ENCODE measurements around the gene MYH9. TPM values are rescaled to one million over a fixed set of nuclear protein-coding genes. Genes with fewer than 3 reads are reported as not detected.
A peak's percentile ranks its signal among the peaks of the same experiment; 100 is the strongest.

The MYH9 gene
- total RNA-seq, 4 donors from 2014 or later, result 216 to 339 (median 246) TPM

DNA sequence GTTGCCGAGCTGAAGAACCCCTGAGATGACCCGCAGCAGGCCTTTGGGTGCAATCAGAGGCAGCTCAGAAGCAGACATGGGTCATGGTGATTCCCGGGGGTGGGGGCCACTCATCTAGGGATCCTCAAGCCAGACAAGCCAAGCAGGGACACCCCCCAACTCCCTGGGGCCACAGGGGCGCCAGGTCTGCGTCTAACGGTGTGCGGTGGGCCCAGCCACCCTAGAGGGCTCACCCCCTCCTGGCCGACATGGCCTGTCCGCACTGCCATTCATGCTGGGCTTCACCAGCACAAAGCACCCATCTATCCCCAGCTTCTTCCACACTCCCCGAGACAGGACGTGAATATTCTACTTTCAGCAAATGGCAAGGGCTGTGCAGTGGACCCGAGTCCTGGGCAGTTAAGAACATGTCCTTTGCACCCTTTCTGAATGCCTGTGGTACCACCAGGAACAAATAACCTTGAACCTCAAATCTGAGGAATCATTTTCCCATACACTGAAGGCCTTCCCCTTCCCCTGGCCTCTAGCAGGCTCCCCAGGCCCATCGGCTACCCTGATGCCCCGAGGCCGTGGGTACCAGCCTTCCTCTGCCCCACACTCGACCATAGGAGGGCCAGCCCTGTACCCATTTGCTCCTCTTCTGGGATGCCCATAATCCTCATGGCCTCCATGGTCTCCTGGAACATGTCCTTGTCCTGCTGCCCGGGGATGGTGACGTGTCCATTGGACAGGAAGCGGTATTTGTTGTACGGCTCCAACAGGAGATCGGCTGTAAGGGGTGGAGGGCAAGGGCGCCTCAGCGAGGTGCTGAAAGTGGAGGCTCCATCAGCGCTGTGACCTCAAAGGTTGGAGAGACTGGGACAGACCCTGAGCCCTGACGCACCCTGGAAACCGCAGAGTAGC lies 67.9 kb downstream of the MYH9 start:
- TF ChIP-seq POLR2A (IDR thresholded peaks at IDR 0.05), result no peak
- TF ChIP-seq, protein P1, sequence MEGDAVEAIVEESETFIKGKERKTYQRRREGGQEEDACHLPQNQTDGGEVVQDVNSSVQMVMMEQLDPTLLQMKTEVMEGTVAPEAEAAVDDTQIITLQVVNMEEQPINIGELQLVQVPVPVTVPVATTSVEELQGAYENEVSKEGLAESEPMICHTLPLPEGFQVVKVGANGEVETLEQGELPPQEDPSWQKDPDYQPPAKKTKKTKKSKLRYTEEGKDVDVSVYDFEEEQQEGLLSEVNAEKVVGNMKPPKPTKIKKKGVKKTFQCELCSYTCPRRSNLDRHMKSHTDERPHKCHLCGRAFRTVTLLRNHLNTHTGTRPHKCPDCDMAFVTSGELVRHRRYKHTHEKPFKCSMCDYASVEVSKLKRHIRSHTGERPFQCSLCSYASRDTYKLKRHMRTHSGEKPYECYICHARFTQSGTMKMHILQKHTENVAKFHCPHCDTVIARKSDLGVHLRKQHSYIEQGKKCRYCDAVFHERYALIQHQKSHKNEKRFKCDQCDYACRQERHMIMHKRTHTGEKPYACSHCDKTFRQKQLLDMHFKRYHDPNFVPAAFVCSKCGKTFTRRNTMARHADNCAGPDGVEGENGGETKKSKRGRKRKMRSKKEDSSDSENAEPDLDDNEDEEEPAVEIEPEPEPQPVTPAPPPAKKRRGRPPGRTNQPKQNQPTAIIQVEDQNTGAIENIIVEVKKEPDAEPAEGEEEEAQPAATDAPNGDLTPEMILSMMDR (IDR thresholded peaks at IDR 0.05), result no peak
- Histone ChIP-seq H3K9me3 (no peaks in the 10 kb centered on the region), H3K4me3 (no peak overlapping the region), H3K4me1 (peaks cover 15 to 64% (median 28%) of the 10 kb centered on the region in 3 donors), H3K27ac (peak overlapping the region; percentile 37 to 100 (median 98)), H3K36me3 (peaks cover 55 to 100% (median 60%) of the 10 kb centered on the region in 3 donors), H3K27me3 (no peaks in the 10 kb centered on the region)
- intact Hi-C loops (cut with DNase I), result no loop called here
- WGBS, 2 donors, result 90 to 92% methylated on average over 5 to 14 of the region's 26 CpGs
- no peak for DNase-seq

DNA sequence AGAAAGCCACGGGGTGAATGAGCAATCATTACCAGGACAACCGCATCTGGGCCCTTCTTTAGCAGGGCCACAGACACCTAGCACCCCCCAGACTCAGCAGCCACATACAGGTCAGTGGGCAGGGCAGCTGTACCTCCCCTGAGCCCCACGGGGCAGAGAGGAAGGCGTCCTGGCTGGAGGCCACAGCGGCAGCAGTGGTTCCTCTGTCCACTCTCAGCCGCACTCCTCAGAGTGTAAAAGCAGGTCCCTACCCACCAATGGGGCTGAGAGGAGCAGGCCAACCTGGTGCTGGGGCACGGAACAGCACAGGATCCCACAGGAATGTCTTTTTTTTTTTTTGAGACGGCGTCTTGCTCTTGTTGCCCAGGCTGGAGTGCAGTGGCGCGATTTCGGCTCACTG lies 69.3 kb downstream of the MYH9 start:
- peaks cover 1 to 50% (median 13%) of the 10 kb centered on the region in 3 donors for H3K4me1 ChIP-seq
- intact Hi-C loops (cut with DNase I), result no loop called here
- H3K4me3 ChIP-seq, result no peak overlapping the region
- no peak for DNase-seq
- H3K27ac ChIP-seq, result peak overlapping the region; percentile 57 to 100 (median 98)
- no peaks in the 10 kb centered on the region for H3K9me3 ChIP-seq
- TF ChIP-seq POLR2A (IDR thresholded peaks at IDR 0.05), result no peak
- TF ChIP-seq, protein P1 (IDR thresholded peaks at IDR 0.05), result no peak
- no peaks in the 10 kb centered on the region for H3K27me3 ChIP-seq
- WGBS, 2 donors, result 76 to 78% methylated on average over 6 to 11 of the region's 12 CpGs
- peaks cover 59 to 100% (median 73%) of the 10 kb centered on the region in 3 donors for H3K36me3 ChIP-seq

DNA sequence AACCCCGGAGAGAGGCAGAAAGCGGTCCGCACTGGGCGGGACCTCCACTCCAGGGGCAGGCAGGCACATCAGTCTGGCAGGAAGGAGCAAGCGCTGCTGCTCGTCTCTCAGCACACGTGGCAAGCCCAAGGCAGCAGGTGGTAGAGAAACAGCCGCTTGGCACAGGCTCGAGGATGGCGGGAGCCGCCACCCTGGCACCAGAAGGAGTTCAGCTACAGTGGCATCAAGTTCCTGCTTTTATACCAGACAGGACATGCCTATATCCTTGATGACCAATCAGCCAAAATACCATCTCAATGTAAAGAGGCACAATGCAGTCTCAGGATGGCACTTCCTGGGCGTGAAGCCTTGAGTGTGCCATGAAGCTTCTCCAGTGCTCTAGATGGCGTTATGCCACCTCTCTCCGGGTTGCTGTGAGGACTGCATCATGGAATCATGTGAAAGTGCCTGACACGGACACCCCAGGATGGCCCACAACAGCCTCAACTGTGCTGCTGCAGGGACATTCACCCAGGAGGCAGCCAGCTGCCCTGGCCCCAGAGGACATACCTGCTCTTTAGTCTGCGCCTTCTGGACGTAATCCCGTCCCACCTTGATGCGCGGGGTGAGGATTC lies 70.0 kb downstream of the MYH9 start:
- H3K36me3 ChIP-seq, result peaks cover 55 to 100% (median 76%) of the 10 kb centered on the region in 3 donors
- intact Hi-C loops (cut with DNase I), result no loop called here
- no peaks in the 10 kb centered on the region for H3K9me3 ChIP-seq
- peak in 1 of 4 donors; percentile 10 for TF ChIP-seq POLR2A (IDR thresholded peaks at IDR 0.05)
- TF ChIP-seq, protein P1 (IDR thresholded peaks at IDR 0.05), result no peak
- H3K4me3 ChIP-seq, result no peak overlapping the region
- DNase-seq, result no peak
- no peaks in the 10 kb centered on the region for H3K27me3 ChIP-seq
- peak overlapping the region; percentile 57 to 100 (median 98) for H3K27ac ChIP-seq
- 43 to 45% methylated on average over 10 to 13 of the region's 20 CpGs for WGBS, 2 donors
- H3K4me1 ChIP-seq, result peaks cover 0 to 44% (median 7%) of the 10 kb centered on the region in 3 donors

DNA sequence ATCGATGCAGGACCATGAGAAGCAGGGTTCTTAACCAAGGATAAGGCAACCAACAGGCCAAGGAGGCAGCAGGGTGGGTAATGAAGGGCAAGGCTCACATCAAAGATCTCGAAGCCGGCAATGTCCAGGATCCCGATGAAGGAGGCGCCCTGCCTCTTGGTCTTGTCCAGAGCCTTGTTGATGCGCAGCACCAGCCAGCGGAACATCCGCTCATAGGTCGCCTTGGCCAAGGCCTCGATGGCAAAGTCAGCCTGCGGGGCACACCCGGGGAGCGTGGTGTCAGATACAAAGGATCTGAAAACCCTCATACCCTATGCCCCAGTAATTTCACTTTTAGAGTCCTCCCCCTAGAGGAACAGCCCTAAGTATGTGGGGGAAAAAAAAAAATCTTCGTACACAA lies 71.3 kb downstream of the MYH9 start:
- H3K27ac ChIP-seq, result peak overlapping the region in 3 of 4 donors; percentile 63 to 100 (median 98)
- H3K27me3 ChIP-seq, result no peaks in the 10 kb centered on the region
- H3K4me1 ChIP-seq, result peaks cover 0 to 30% (median 3%) of the 10 kb centered on the region in 3 donors
- no peak overlapping the region for H3K4me3 ChIP-seq
- intact Hi-C loops (cut with DNase I), result no loop called here
- no peaks in the 10 kb centered on the region for H3K9me3 ChIP-seq
- DNase-seq, result no peak
- H3K36me3 ChIP-seq, result peaks cover 54 to 100% (median 77%) of the 10 kb centered on the region in 3 donors
- no peak for TF ChIP-seq POLR2A (IDR thresholded peaks at IDR 0.05)
- TF ChIP-seq, protein P1 (IDR thresholded peaks at IDR 0.05), result no peak
- WGBS, 2 donors, result 90 to 95% methylated on average over 3 to 6 of the region's 14 CpGs

DNA sequence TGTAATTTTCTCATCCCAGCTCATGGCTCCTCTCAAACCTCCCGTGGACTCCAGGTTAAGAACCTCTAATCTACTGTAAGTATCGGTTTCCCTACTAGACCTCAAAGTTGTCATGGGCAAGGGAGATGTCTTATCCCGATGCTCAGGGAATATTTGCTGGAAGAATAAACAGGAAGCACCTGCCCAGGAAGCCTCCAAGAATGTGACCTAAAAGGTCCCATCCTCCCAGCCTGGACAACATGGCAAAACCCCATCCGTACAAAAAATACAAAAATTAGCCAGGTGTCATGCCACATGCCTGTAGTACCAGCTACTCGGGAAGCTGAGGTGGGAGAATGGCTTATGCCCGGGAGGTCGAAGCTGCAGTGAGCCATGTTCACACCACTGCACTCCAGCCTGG lies 72.4 kb downstream of the MYH9 start:
- H3K4me3 ChIP-seq, result no peak overlapping the region
- H3K4me1 ChIP-seq, result peaks cover 0 to 19% (median 3%) of the 10 kb centered on the region in 3 donors
- TF ChIP-seq, protein P1 (IDR thresholded peaks at IDR 0.05), result no peak
- no peak for TF ChIP-seq POLR2A (IDR thresholded peaks at IDR 0.05)
- 80% methylated on average over 7 of the region's 7 CpGs for WGBS, 2 donors
- H3K27me3 ChIP-seq, result no peaks in the 10 kb centered on the region
- DNase-seq, result no peak
- H3K27ac ChIP-seq, result peak overlapping the region in 2 of 4 donors; percentile 0 to 39
- H3K36me3 ChIP-seq, result peaks cover 58 to 100% (median 78%) of the 10 kb centered on the region in 3 donors
- no peaks in the 10 kb centered on the region for H3K9me3 ChIP-seq
- intact Hi-C loops (cut with DNase I), result no loop called here

All from esophagus squamous epithelium (tissue), 5 donors.